Neural cell (in vitro differentiated cells): ENCODE data around the gene COL23A1.

ENCODE experiments used
- EP300 ChIP-seq: fragments of 450-650 bp; conservative IDR thresholded peaks from 2 replicates; pipeline ENCODE4 v1.6.1; 2014; ENCODE audit warnings: antibody characterized with exemption, mild to moderate bottlenecking, moderate library complexity; ENCODE audit not compliant: poor library complexity, severe bottlenecking
- EZH2 ChIP-seq: fragments of 200-600, 300-800 bp; shearing (Covaris generic), sonication (generic); IDR thresholded peaks from 2 replicates; pipeline ENCODE4 v1.6.1; 2014; ENCODE audit warnings: antibody characterized with exemption, low read length, borderline replicate concordance, mild to moderate bottlenecking; ENCODE audit not compliant: insufficient read depth, poor library complexity, severe bottlenecking
- MXI1 ChIP-seq: fragments of 450-650 bp; conservative IDR thresholded peaks from 2 replicates; pipeline ENCODE4 v1.6.1; 2014; ENCODE audit warnings: antibody characterized with exemption, mild to moderate bottlenecking; ENCODE audit not compliant: poor library complexity, severe bottlenecking
- POLR2AphosphoS5 ChIP-seq: IDR thresholded peaks from 2 replicates; pipeline ENCODE4 v1.6.1; 2012
- SMC3 ChIP-seq: fragments of 450-650 bp; conservative IDR thresholded peaks from 2 replicates; pipeline ENCODE4 v1.6.1; 2014; ENCODE audit warnings: antibody characterized with exemption, mild to moderate bottlenecking, moderate library complexity; ENCODE audit not compliant: poor library complexity
- TF ChIP-seq, protein P1 (sequence below): IDR thresholded peaks from 2 replicates; pipeline ENCODE4 v1.6.1; 2012; ENCODE audit warnings: borderline replicate concordance
- TF ChIP-seq, protein P2 (sequence below): fragments of 450-650 bp; IDR thresholded peaks from 2 replicates; pipeline ENCODE4 v1.5.1; 2014; ENCODE audit warnings: antibody characterized with exemption, mild to moderate bottlenecking, moderate library complexity; ENCODE audit not compliant: poor library complexity, severe bottlenecking

- TF ChIP-seq EZH2 (no peak), MXI1 (no peak), EP300 (no peak), SMC3 (no peak), POLR2AphosphoS5 (no peak)
- TF ChIP-seq, protein P1, sequence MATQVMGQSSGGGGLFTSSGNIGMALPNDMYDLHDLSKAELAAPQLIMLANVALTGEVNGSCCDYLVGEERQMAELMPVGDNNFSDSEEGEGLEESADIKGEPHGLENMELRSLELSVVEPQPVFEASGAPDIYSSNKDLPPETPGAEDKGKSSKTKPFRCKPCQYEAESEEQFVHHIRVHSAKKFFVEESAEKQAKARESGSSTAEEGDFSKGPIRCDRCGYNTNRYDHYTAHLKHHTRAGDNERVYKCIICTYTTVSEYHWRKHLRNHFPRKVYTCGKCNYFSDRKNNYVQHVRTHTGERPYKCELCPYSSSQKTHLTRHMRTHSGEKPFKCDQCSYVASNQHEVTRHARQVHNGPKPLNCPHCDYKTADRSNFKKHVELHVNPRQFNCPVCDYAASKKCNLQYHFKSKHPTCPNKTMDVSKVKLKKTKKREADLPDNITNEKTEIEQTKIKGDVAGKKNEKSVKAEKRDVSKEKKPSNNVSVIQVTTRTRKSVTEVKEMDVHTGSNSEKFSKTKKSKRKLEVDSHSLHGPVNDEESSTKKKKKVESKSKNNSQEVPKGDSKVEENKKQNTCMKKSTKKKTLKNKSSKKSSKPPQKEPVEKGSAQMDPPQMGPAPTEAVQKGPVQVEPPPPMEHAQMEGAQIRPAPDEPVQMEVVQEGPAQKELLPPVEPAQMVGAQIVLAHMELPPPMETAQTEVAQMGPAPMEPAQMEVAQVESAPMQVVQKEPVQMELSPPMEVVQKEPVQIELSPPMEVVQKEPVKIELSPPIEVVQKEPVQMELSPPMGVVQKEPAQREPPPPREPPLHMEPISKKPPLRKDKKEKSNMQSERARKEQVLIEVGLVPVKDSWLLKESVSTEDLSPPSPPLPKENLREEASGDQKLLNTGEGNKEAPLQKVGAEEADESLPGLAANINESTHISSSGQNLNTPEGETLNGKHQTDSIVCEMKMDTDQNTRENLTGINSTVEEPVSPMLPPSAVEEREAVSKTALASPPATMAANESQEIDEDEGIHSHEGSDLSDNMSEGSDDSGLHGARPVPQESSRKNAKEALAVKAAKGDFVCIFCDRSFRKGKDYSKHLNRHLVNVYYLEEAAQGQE: no peak
- TF ChIP-seq, protein P2, sequence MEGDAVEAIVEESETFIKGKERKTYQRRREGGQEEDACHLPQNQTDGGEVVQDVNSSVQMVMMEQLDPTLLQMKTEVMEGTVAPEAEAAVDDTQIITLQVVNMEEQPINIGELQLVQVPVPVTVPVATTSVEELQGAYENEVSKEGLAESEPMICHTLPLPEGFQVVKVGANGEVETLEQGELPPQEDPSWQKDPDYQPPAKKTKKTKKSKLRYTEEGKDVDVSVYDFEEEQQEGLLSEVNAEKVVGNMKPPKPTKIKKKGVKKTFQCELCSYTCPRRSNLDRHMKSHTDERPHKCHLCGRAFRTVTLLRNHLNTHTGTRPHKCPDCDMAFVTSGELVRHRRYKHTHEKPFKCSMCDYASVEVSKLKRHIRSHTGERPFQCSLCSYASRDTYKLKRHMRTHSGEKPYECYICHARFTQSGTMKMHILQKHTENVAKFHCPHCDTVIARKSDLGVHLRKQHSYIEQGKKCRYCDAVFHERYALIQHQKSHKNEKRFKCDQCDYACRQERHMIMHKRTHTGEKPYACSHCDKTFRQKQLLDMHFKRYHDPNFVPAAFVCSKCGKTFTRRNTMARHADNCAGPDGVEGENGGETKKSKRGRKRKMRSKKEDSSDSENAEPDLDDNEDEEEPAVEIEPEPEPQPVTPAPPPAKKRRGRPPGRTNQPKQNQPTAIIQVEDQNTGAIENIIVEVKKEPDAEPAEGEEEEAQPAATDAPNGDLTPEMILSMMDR: no peak
Observed at GRCh38 chr5:178304016-178304415, 286.2 kb downstream of the COL23A1 start.
